Suprapubic skin (tissue), 4 donors: ENCODE results near the gene PACRG. TPM values are rescaled to one million over a fixed set of nuclear protein-coding genes. Genes with fewer than 3 reads are reported as not detected.

ENCODE experiments used
- DNase-seq, 2 donors: peaks; one replicate each; pipeline ENCODE4 v3.0.0-alpha.2; 2019; ENCODE audit warnings: low spot score in 2 of 2
- H3K27ac ChIP-seq: fragments of 200-600 bp; sonication (generic); one replicate; pipeline ENCODE4 v1.5.1; 2019
- H3K27me3 ChIP-seq: fragments of 200-600 bp; sonication (generic); one replicate; pipeline ENCODE4 v1.5.1; 2019
- H3K36me3 ChIP-seq: fragments of 200-600 bp; sonication (generic); one replicate; pipeline ENCODE4 v1.5.1; 2019
- H3K4me1 ChIP-seq: fragments of 200-600 bp; sonication (generic); one replicate; pipeline ENCODE4 v1.5.1; 2019
- H3K4me3 ChIP-seq: fragments of 200-600 bp; sonication (generic); one replicate; pipeline ENCODE4 v1.5.1; 2019; ENCODE audit warnings: mild to moderate bottlenecking
- H3K9me3 ChIP-seq: fragments of 200-600 bp; sonication (generic); one replicate; pipeline ENCODE4 v1.5.1; 2019
- EP300 ChIP-seq: sonication (generic); formaldehyde crosslinking; IDR thresholded peaks from one replicate; pipeline ENCODE4 v1.6.1; 2017; ENCODE audit warnings: antibody characterized with exemption
- POLR2A ChIP-seq, 2 donors: fragments of 450-650 bp; IDR thresholded peaks; one replicate each; pipeline ENCODE4 v1.6.1; 2017; ENCODE audit warnings: antibody characterized with exemption in 2 of 2, mild to moderate bottlenecking in 2 of 2, moderate library complexity in 2 of 2
- POLR2AphosphoS5 ChIP-seq, 3 donors: sonication (generic); formaldehyde crosslinking; IDR thresholded peaks; one replicate each; pipeline ENCODE4 v1.6.1; 2017; ENCODE audit warnings: antibody characterized with exemption in 3 of 3
- WGBS: methylation state at CpG from one replicate; pipeline ENCODE4 v1.1.5; 2018; 5-methylcytosine and 5-hydroxymethylcytosine counted together
- total RNA-seq, 4 donors: library from RNA; depleted of rRNA; stranded (reverse); fragments of >200 nt; gene quantifications; one replicate each; pipeline ENCODE4 v1.1.0, GENCODE V29; 2016
- TF ChIP-seq, protein P1 (sequence below), 2 donors: fragments of 200-600 bp in 1 of 2; fragments of 450-650 bp in 1 of 2; sonication (generic) in 1 of 2; IDR thresholded peaks; one replicate each; pipeline ENCODE4 v1.5.1; 2016 to 2019; ENCODE audit warnings: antibody characterized with exemption in 2 of 2, mild to moderate bottlenecking in 1 of 2, moderate library complexity in 1 of 2

The PACRG gene
- total RNA-seq, 4 donors from 2014 or later: 1.1 to 2.3 (median 2.0) TPM

- no peak overlapping the region for H3K27ac ChIP-seq
- no peak for TF ChIP-seq POLR2A (IDR thresholded peaks at IDR 0.05)
- TF ChIP-seq, protein P1, sequence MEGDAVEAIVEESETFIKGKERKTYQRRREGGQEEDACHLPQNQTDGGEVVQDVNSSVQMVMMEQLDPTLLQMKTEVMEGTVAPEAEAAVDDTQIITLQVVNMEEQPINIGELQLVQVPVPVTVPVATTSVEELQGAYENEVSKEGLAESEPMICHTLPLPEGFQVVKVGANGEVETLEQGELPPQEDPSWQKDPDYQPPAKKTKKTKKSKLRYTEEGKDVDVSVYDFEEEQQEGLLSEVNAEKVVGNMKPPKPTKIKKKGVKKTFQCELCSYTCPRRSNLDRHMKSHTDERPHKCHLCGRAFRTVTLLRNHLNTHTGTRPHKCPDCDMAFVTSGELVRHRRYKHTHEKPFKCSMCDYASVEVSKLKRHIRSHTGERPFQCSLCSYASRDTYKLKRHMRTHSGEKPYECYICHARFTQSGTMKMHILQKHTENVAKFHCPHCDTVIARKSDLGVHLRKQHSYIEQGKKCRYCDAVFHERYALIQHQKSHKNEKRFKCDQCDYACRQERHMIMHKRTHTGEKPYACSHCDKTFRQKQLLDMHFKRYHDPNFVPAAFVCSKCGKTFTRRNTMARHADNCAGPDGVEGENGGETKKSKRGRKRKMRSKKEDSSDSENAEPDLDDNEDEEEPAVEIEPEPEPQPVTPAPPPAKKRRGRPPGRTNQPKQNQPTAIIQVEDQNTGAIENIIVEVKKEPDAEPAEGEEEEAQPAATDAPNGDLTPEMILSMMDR (IDR thresholded peaks at IDR 0.05): no peak
- no peaks in the 10 kb centered on the region for H3K27me3 ChIP-seq
- H3K4me3 ChIP-seq: no peak overlapping the region
- DNase-seq: no peak
- no peaks in the 10 kb centered on the region for H3K4me1 ChIP-seq
- no peaks in the 10 kb centered on the region for H3K36me3 ChIP-seq
- no peaks in the 10 kb centered on the region for H3K9me3 ChIP-seq
- 88% methylated on average over 7 of the region's 7 CpGs for WGBS
Observed at GRCh38 chr6:163092876-163093275, 365.1 kb downstream of the PACRG start.

GRCh38 chr6:163094881-163095280, 367.1 kb downstream of the PACRG start:
- Histone ChIP-seq H3K27ac (no peak overlapping the region), H3K27me3 (no peaks in the 10 kb centered on the region), H3K4me1 (no peaks in the 10 kb centered on the region), H3K9me3 (no peaks in the 10 kb centered on the region), H3K4me3 (no peak overlapping the region), H3K36me3 (no peaks in the 10 kb centered on the region)
- no peak for DNase-seq
- 87% methylated on average over 5 of the region's 5 CpGs for WGBS
- TF ChIP-seq POLR2AphosphoS5 (IDR thresholded peaks at IDR 0.05): no peak
- TF ChIP-seq POLR2A (IDR thresholded peaks at IDR 0.05): no peak
- no peak for TF ChIP-seq EP300
- TF ChIP-seq, protein P1 (IDR thresholded peaks at IDR 0.05): no peak

- no peak overlapping the region for H3K4me3 ChIP-seq
- DNase-seq: no peak
- 82% methylated on average over 9 of the region's 9 CpGs for WGBS
- H3K27ac ChIP-seq: no peak overlapping the region
- no peaks in the 10 kb centered on the region for H3K9me3 ChIP-seq
- TF ChIP-seq POLR2AphosphoS5 (IDR thresholded peaks at IDR 0.05) (no peak), EP300 (no peak), POLR2A (IDR thresholded peaks at IDR 0.05) (no peak)
- TF ChIP-seq, protein P1 (IDR thresholded peaks at IDR 0.05): no peak
- no peaks in the 10 kb centered on the region for H3K4me1 ChIP-seq
- no peaks in the 10 kb centered on the region for H3K27me3 ChIP-seq
- H3K36me3 ChIP-seq: no peaks in the 10 kb centered on the region
Observed at GRCh38 chr6:163095401-163095800, 367.6 kb downstream of the PACRG start.

GRCh38 chr6:163098827-163099479, 371.2 kb downstream of the PACRG start:
- no peaks in the 10 kb centered on the region for H3K4me1 ChIP-seq
- TF ChIP-seq POLR2AphosphoS5 (IDR thresholded peaks at IDR 0.05) (no peak), POLR2A (IDR thresholded peaks at IDR 0.05) (no peak), EP300 (no peak)
- TF ChIP-seq, protein P1 (IDR thresholded peaks at IDR 0.05): no peak
- no peak for DNase-seq
- WGBS: 90% methylated on average over 8 of the region's 8 CpGs
- H3K27ac ChIP-seq: no peak overlapping the region
- no peaks in the 10 kb centered on the region for H3K9me3 ChIP-seq
- no peaks in the 10 kb centered on the region for H3K36me3 ChIP-seq
- H3K27me3 ChIP-seq: no peaks in the 10 kb centered on the region
- no peak overlapping the region for H3K4me3 ChIP-seq

GRCh38 chr6:163099621-163100171, 371.9 kb downstream of the PACRG start:
- Histone ChIP-seq H3K36me3 (no peaks in the 10 kb centered on the region), H3K4me1 (no peaks in the 10 kb centered on the region), H3K27ac (no peak overlapping the region), H3K4me3 (no peak overlapping the region), H3K9me3 (no peaks in the 10 kb centered on the region), H3K27me3 (no peaks in the 10 kb centered on the region)
- WGBS: 93% methylated on average over 26 of the region's 27 CpGs
- TF ChIP-seq POLR2A (IDR thresholded peaks at IDR 0.05) (no peak), POLR2AphosphoS5 (IDR thresholded peaks at IDR 0.05) (no peak), EP300 (no peak)
- TF ChIP-seq, protein P1 (IDR thresholded peaks at IDR 0.05): no peak
- DNase-seq: no peak
